NCI-H1930 (cell line): Measurements from ENCODE around the gene CHORDC1.
A peak's percentile ranks its signal among the peaks of the same experiment; 100 is the strongest.
"Not testable (repeated sequence)": the region's sequence is repeated elsewhere in the genome, so short reads cannot be mapped to it uniquely, and the experiment has no call there.

Experiments used
- DNase-seq, 2 experiments: peaks; one replicate each; lab custom pipeline; 2025; lab: John Stamatoyannopoulos, UW

The CHORDC1 gene

GRCh38 chr11:90222459-90223247, at the start of gene CHORDC1:
TSS of gene CHORDC1 (minus strand) at chr11:90223049. CDS start at chr11:90222954, 95 bp downstream.
- peak; percentile 77 to 91 for DNase-seq

GRCh38 chr11:90257158-90257525, 34.3 kb upstream of the CHORDC1 start:
- DNase-seq = no peak

- DNase-seq = no peak
Measured at GRCh38 chr11:90256404-90257157, 33.7 kb upstream of the CHORDC1 start.

- no peak for DNase-seq
Measured at GRCh38 chr11:90254065-90254464, 31.2 kb upstream of the CHORDC1 start.

- DNase-seq = no peak
Measured at GRCh38 chr11:90252053-90252452, 29.2 kb upstream of the CHORDC1 start.

- no peak for DNase-seq
Measured at GRCh38 chr11:90251599-90251998, 28.8 kb upstream of the CHORDC1 start.

GRCh38 chr11:90250970-90251369, 28.1 kb upstream of the CHORDC1 start:
- no peak for DNase-seq

GRCh38 chr11:90246468-90246867, 23.6 kb upstream of the CHORDC1 start:
- no peak for DNase-seq

- DNase-seq = peak in 1 of 2 experiments; percentile 30
Measured at GRCh38 chr11:90243534-90243933, 20.7 kb upstream of the CHORDC1 start.

GRCh38 chr11:90242894-90243416, 20.1 kb upstream of the CHORDC1 start:
- DNase-seq = no peak

GRCh38 chr11:90241414-90241813, 18.6 kb upstream of the CHORDC1 start:
- DNase-seq = no peak

GRCh38 chr11:90239967-90240636, 17.3 kb upstream of the CHORDC1 start:
- DNase-seq = not testable (repeated sequence)

- DNase-seq = no peak
Measured at GRCh38 chr11:90237004-90237403, 14.2 kb upstream of the CHORDC1 start.

- no peak for DNase-seq
Measured at GRCh38 chr11:90235526-90235925, 12.7 kb upstream of the CHORDC1 start.

GRCh38 chr11:90234977-90235376, 12.1 kb upstream of the CHORDC1 start:
- DNase-seq = no peak

- DNase-seq = no peak
Measured at GRCh38 chr11:90229791-90230190, 6.9 kb upstream of the CHORDC1 start.

GRCh38 chr11:90228056-90228455, 5.2 kb upstream of the CHORDC1 start:
- DNase-seq = no peak

GRCh38 chr11:90223248-90223585, 368 bp upstream of the CHORDC1 start:
- no peak for DNase-seq

GRCh38 chr11:90221803-90222458, 918 bp downstream of the CHORDC1 start:
- no peak for DNase-seq

- DNase-seq = no peak
Measured at GRCh38 chr11:90220391-90220790, 2.5 kb downstream of the CHORDC1 start.

- no peak for DNase-seq
Measured at GRCh38 chr11:90219438-90219837, 3.4 kb downstream of the CHORDC1 start.

- DNase-seq = no peak
Measured at GRCh38 chr11:90218606-90219005, 4.2 kb downstream of the CHORDC1 start.
